Osteoblast (primary cell): ENCODE measurements around the gene CFAP300. TPM values are rescaled to one million over a fixed set of nuclear protein-coding genes. Genes with fewer than 3 reads are reported as not detected.

ENCODE experiments used
- DNase-seq: peaks from one replicate; pipeline ENCODE4 v3.0.0; 2011; ENCODE audit warnings: low spot score, mixed read lengths; ENCODE audit not compliant: insufficient read length; ENCODE audit errors: missing footprints
- H2AFZ ChIP-seq: 2 replicates; pipeline ENCODE4 v1.6.0; 2011; ENCODE audit warnings: mild to moderate bottlenecking, low read length
- H3K27ac ChIP-seq: 2 replicates; pipeline ENCODE4 v1.5.1; 2011; ENCODE audit warnings: mild to moderate bottlenecking, low read depth, low read length, moderate library complexity
- H3K27me3 ChIP-seq: 2 replicates; pipeline ENCODE4 v1.6.0; 2012; ENCODE audit warnings: mild to moderate bottlenecking, control low read depth, inconsistent platforms, low read length, moderate library complexity; ENCODE audit not compliant: insufficient read depth
- H3K36me3 ChIP-seq: 2 replicates; pipeline ENCODE4 v1.5.1; 2011; ENCODE audit warnings: mild to moderate bottlenecking, low read length, control low read depth, moderate library complexity; ENCODE audit not compliant: insufficient read depth
- H3K4me1 ChIP-seq: 2 replicates; pipeline ENCODE4 v1.5.1; 2011; ENCODE audit warnings: mild to moderate bottlenecking, low read length, control low read depth, moderate library complexity; ENCODE audit not compliant: insufficient read depth
- H3K4me2 ChIP-seq: 2 replicates; pipeline ENCODE4 v1.6.0; 2011; ENCODE audit warnings: mild to moderate bottlenecking, low read length; ENCODE audit not compliant: insufficient read depth
- H3K4me3 ChIP-seq: fragments of 200-600 bp; sonication (generic); 3 replicates; pipeline ENCODE4 v1.5.1; 2012; ENCODE audit warnings: mild to moderate bottlenecking, low read length, inconsistent platforms; ENCODE audit not compliant: insufficient read depth
- H3K79me2 ChIP-seq: 2 replicates; pipeline ENCODE4 v1.6.0; 2012; ENCODE audit warnings: mild to moderate bottlenecking, low read length, control low read depth, inconsistent platforms; ENCODE audit not compliant: insufficient read depth
- H3K9me3 ChIP-seq: 2 replicates; pipeline ENCODE4 v1.5.1; 2011; ENCODE audit warnings: low read depth, low read length, control low read depth
- H4K20me1 ChIP-seq: 2 replicates; pipeline ENCODE4 v1.6.0; 2012; ENCODE audit warnings: mild to moderate bottlenecking, low read length, control low read depth; ENCODE audit not compliant: insufficient read depth
- total RNA-seq: library from RNA; depleted of rRNA; stranded (reverse); fragments of >200 nt; gene quantifications from 2 replicates; pipeline ENCODE4 v1.2.3, GENCODE V29; 2012
- TF ChIP-seq, protein P1 (sequence below): IDR thresholded peaks from 2 replicates; pipeline ENCODE4 v1.5.1; 2011; ENCODE audit warnings: mild to moderate bottlenecking, low read depth, low read length, moderate library complexity; ENCODE audit errors: extremely low read depth

CFAP300 gene
- total RNA-seq, 1 donor: 6.5 TPM

DNA sequence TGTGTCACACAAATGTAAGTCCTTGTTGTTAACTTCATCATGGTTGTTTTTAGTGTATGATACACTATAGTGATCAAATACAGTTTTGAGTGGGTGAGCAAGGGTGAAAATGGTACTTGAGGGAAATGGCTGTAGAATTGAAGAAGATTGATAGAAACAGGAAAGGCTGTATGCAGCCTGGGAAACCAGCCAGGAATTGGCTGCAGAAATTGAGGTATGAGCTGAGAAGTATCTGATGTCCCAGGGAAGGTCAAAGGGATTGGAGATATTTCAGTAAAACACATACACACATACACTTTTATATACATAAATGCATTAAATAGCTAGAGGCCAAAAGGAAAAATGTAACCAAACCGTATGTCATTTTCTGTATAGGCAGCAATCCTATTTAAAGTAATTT lies 49.9 kb downstream of the CFAP300 start:
- no peaks in the 10 kb centered on the region for H3K27me3 ChIP-seq
- no peak overlapping the region for H3K4me3 ChIP-seq
- H4K20me1 ChIP-seq: no peaks in the 10 kb centered on the region
- H3K4me1 ChIP-seq: no peaks in the 10 kb centered on the region
- H2AFZ ChIP-seq: no peak overlapping the region
- DNase-seq: no peak
- H3K79me2 ChIP-seq: no peaks in the 10 kb centered on the region
- H3K9me3 ChIP-seq: no peaks in the 10 kb centered on the region
- no peak overlapping the region for H3K27ac ChIP-seq
- TF ChIP-seq, protein P1, sequence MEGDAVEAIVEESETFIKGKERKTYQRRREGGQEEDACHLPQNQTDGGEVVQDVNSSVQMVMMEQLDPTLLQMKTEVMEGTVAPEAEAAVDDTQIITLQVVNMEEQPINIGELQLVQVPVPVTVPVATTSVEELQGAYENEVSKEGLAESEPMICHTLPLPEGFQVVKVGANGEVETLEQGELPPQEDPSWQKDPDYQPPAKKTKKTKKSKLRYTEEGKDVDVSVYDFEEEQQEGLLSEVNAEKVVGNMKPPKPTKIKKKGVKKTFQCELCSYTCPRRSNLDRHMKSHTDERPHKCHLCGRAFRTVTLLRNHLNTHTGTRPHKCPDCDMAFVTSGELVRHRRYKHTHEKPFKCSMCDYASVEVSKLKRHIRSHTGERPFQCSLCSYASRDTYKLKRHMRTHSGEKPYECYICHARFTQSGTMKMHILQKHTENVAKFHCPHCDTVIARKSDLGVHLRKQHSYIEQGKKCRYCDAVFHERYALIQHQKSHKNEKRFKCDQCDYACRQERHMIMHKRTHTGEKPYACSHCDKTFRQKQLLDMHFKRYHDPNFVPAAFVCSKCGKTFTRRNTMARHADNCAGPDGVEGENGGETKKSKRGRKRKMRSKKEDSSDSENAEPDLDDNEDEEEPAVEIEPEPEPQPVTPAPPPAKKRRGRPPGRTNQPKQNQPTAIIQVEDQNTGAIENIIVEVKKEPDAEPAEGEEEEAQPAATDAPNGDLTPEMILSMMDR: no peak
- no peak overlapping the region for H3K4me2 ChIP-seq
- H3K36me3 ChIP-seq: no peaks in the 10 kb centered on the region

- Histone ChIP-seq H2AFZ (no peak overlapping the region), H3K9me3 (no peaks in the 10 kb centered on the region), H3K36me3 (no peaks in the 10 kb centered on the region), H3K79me2 (no peaks in the 10 kb centered on the region), H3K4me2 (no peak overlapping the region), H3K4me3 (no peak overlapping the region), H4K20me1 (no peaks in the 10 kb centered on the region), H3K27me3 (no peaks in the 10 kb centered on the region), H3K27ac (no peak overlapping the region), H3K4me1 (no peaks in the 10 kb centered on the region)
- TF ChIP-seq, protein P1: no peak
- DNase-seq: no peak
Measured at GRCh38 chr11:102099755-102100154, 52.5 kb downstream of the CFAP300 start.

DNA sequence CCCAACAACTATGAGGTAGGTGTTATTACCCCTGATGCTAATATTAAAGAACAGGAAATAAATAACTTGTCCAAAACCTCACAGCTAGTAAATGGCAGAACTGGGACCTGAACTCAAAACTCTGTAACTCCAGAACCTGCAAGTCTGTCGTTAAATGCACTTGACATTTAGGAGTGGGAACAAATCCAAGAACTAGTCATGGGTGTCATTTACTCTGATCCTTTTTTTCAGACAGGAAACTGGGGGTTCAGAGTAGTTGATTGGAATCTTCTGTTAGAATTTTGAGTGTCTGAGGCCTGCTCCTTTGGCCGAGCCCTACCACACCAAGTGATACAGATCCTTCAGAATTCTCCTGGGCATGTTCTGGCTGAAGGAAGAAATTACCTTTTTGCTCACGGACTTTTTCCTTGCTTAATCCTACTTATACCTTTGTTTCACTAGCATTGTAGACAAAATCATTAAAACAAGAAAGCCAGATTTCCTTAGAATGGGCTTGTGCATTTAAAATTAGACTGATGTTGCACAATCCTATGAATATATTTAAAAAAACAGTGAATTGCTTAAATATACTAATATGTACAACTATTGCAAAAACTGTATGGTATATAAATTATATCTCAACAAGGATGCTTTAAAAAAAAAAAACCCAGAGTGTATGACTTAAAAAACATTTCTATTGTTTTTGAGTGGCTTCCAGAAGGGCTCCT lies 61.6 kb downstream of the CFAP300 start:
- Histone ChIP-seq H3K27me3 (no peaks in the 10 kb centered on the region), H4K20me1 (peaks cover 3% of the 10 kb centered on the region), H3K4me2 (peak overlapping the region; percentile 91), H3K9me3 (no peaks in the 10 kb centered on the region), H3K36me3 (no peaks in the 10 kb centered on the region), H3K4me1 (peaks cover 11% of the 10 kb centered on the region), H2AFZ (no peak overlapping the region), H3K4me3 (peak overlapping the region; percentile 94), H3K27ac (peak overlapping the region; percentile 98), H3K79me2 (peaks cover 32% of the 10 kb centered on the region)
- TF ChIP-seq, protein P1: no peak
- DNase-seq: no peak

DNA sequence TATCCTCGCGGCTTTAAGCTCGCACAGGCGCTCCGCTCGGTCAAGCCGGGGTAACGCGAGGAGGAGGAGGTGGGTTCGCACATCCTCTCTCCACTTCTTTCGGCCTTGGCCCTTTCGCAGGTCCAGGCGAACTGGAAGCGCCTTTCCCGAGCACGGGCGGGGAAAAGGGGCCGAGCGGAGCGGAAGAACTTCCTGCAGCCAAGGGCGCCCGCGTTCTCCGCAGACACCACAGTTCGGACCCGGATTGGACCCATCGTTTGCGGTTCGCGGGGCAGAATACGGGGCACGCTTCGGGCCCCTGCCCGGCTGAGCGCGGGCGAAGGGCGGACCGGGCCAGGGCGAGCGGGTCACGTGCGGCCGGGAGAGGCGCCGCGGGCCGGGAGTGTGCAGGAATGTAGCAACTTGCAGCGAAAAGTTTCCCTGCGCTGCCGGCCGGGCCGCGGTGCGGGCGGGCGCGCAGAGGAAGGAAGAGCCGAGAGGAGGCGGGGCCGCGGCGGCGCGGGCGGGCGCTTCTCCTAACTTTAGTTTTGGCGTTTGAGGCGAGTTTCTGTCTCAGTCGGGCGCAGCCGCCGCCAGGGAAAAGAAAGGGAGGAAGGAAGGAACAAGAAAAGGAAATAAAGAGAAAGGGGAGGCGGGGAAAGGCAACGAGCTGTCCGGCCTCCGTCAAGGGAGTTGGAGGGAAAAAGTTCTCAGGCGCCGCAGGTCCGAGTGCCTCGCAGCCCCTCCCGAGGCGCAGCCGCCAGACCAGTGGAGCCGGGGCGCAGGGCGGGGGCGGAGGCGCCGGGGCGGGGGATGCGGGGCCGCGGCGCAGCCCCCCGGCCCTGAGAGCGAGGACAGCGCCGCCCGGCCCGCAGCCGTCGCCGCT lies 62.9 kb downstream of the CFAP300 start, which contains the start of gene YAP1:
Gene YAP1 (plus strand): TSS at position 552 of the 865 bp plus-strand sequence. CDS start 402 bp downstream, outside the sequence.
- Histone ChIP-seq H3K9me3 (no peaks in the 10 kb centered on the region), H3K4me1 (peaks cover 24% of the 10 kb centered on the region), H3K79me2 (peaks cover 44% of the 10 kb centered on the region), H3K4me3 (peak within 1 kb of the TSS; percentile 94), H4K20me1 (peaks cover 3% of the 10 kb centered on the region), H3K27ac (peak within 1 kb of the TSS; percentile 98), H3K36me3 (peaks cover 9% of the 10 kb centered on the region), H2AFZ (peak within 1 kb of the TSS; percentile 93), H3K27me3 (no peaks in the 10 kb centered on the region), H3K4me2 (peak within 1 kb of the TSS; percentile 91)
- TF ChIP-seq, protein P1: no peak
- peak; percentile 97 for DNase-seq
